HG03575 (cell line): Measurements from ENCODE around the gene FUNDC2.

Experiments used
- ATAC-seq: cut with Tn5 transposase; IDR thresholded peaks from one replicate; pipeline ENCODE4 v1.9.1; 2021; ENCODE audit not compliant: unreplicated experiment, insufficient number of reproducible peaks, low FRiP score; ENCODE audit errors: extremely low read depth

FUNDC2 gene

GRCh38 chrX:155020591-155020990 is 6.1 kb upstream of the FUNDC2 start:
- no peak for ATAC-seq

- ATAC-seq: no peak
Observed at GRCh38 chrX:155022585-155022984, 4.1 kb upstream of the FUNDC2 start, which contains the start of gene F8. F8 (minus strand) TSS chrX:155022723; CDS start chrX:155022552, 171 bp downstream.

- ATAC-seq: no peak
Observed at GRCh38 chrX:155023907-155024833, 2.5 kb upstream of the FUNDC2 start.

- ATAC-seq: no peak
Observed at GRCh38 chrX:155026420-155026726, 271 bp upstream of the FUNDC2 start.

- ATAC-seq: no peak
Observed at GRCh38 chrX:155027509-155028066, 944 bp downstream of the FUNDC2 start.

- no peak for ATAC-seq
Observed at GRCh38 chrX:155028129-155028528, 1.5 kb downstream of the FUNDC2 start.

- ATAC-seq: no peak
Observed at GRCh38 chrX:155028877-155029291, 2.2 kb downstream of the FUNDC2 start.

GRCh38 chrX:155031657-155032056 is 5.0 kb downstream of the FUNDC2 start:
- no peak for ATAC-seq

- ATAC-seq: no peak
Observed at GRCh38 chrX:155035688-155036087, 9.0 kb downstream of the FUNDC2 start.

GRCh38 chrX:155046129-155046810 is 19.6 kb downstream of the FUNDC2 start:
- ATAC-seq: no peak

- no peak for ATAC-seq
Observed at GRCh38 chrX:155046811-155047528, 20.3 kb downstream of the FUNDC2 start.

- no peak for ATAC-seq
Observed at GRCh38 chrX:155048977-155049619, 22.5 kb downstream of the FUNDC2 start.

GRCh38 chrX:155052738-155053498 is 26.3 kb downstream of the FUNDC2 start:
- ATAC-seq: no peak

GRCh38 chrX:155053656-155054055 is 27.0 kb downstream of the FUNDC2 start:
- no peak for ATAC-seq

- ATAC-seq: no peak
Observed at GRCh38 chrX:155054255-155054654, 27.6 kb downstream of the FUNDC2 start.

- ATAC-seq: no peak
Observed at GRCh38 chrX:155055494-155055893, 28.9 kb downstream of the FUNDC2 start.

- no peak for ATAC-seq
Observed at GRCh38 chrX:155056471-155056870, 29.8 kb downstream of the FUNDC2 start.
